Liver (tissue), 9 donors: ENCODE data around the gene KLHL30. TPM values are rescaled to one million over a fixed set of nuclear protein-coding genes. Genes with fewer than 3 reads are reported as not detected.

Source experiments
- DNase-seq: peaks from one replicate; pipeline ENCODE4 v3.0.0-alpha.2; 2017; ENCODE audit warnings: low spot score
- H3K27ac ChIP-seq, 2 donors: one replicate each; pipeline ENCODE4 v1.7.0; 2013; ENCODE audit warnings: inconsistent platforms in 2 of 2, low read length in 2 of 2, control low read depth in 1 of 2, low read depth in 1 of 2, mild to moderate bottlenecking in 1 of 2
- H3K27me3 ChIP-seq, 4 donors: one replicate each; pipeline versions ENCODE4 v1.6.1 to v1.7.0; 2013; ENCODE audit warnings: low read length in 3 of 4, inconsistent platforms in 1 of 4, mild to moderate bottlenecking in 1 of 4, moderate library complexity in 1 of 4; ENCODE audit not compliant: control insufficient read depth in 4 of 4, insufficient read depth in 4 of 4
- H3K36me3 ChIP-seq, 4 donors: one replicate each; pipeline versions ENCODE4 v1.6.1 to v1.7.0; 2013; ENCODE audit warnings: low read length in 3 of 4, mild to moderate bottlenecking in 3 of 4, low read depth in 1 of 4, moderate library complexity in 1 of 4; ENCODE audit not compliant: control insufficient read depth in 4 of 4, insufficient read depth in 3 of 4
- H3K4me1 ChIP-seq, 4 donors: one replicate each; pipeline versions ENCODE4 v1.6.1 to v1.7.0; 2013; ENCODE audit warnings: low read length in 3 of 4, mild to moderate bottlenecking in 3 of 4, moderate library complexity in 1 of 4; ENCODE audit not compliant: control insufficient read depth in 4 of 4, insufficient read depth in 4 of 4
- H3K4me3 ChIP-seq, 3 donors: one replicate each; pipeline versions ENCODE4 v1.6.1 to v1.7.0; 2013; ENCODE audit warnings: low read length in 3 of 3, control low read depth in 1 of 3, low read depth in 1 of 3, mild to moderate bottlenecking in 1 of 3
- H3K9ac ChIP-seq, 2 donors: one replicate each; pipeline ENCODE4 v1.7.0; 2013; ENCODE audit warnings: low read length in 2 of 2, mild to moderate bottlenecking in 2 of 2, moderate library complexity in 2 of 2, control low read depth in 1 of 2, low read depth in 1 of 2
- H3K9me3 ChIP-seq, 4 donors: one replicate each; pipeline versions ENCODE4 v1.6.1 to v1.7.0; 2013; ENCODE audit warnings: low read length in 3 of 4; ENCODE audit not compliant: control insufficient read depth in 4 of 4
- ATF3 ChIP-seq: IDR thresholded peaks from 2 replicates; pipeline ENCODE4 v1.6.1; 2016; ENCODE audit warnings: antibody characterized with exemption
- CTCF ChIP-seq: fragments of 150-350 bp; IDR thresholded peaks from 2 replicates; pipeline ENCODE4 v1.5.1; 2017; ENCODE audit warnings: improper control_type of control experiment, low read depth, low read length; ENCODE audit not compliant: missing input control
- EGR1 ChIP-seq, 2 donors: IDR thresholded peaks; 2 replicates each; pipeline ENCODE4 v1.6.1; 2016 to 2018; ENCODE audit warnings: antibody characterized with exemption in 2 of 2, low read depth in 2 of 2
- FOXA1 ChIP-seq: IDR thresholded peaks from 2 replicates; pipeline ENCODE4 v1.6.1; 2016; ENCODE audit warnings: antibody characterized with exemption
- FOXA2 ChIP-seq: IDR thresholded peaks from 2 replicates; pipeline ENCODE4 v1.6.1; 2016; ENCODE audit warnings: antibody characterized with exemption
- GABPA ChIP-seq, 2 donors: IDR thresholded peaks in 1 of 2; conservative IDR thresholded peaks in 1 of 2; 2 replicates each; pipeline ENCODE4 v1.6.1; 2016; ENCODE audit warnings: antibody characterized with exemption in 2 of 2, mild to moderate bottlenecking in 1 of 2, moderate library complexity in 1 of 2
- HNF4G ChIP-seq: IDR thresholded peaks from 2 replicates; pipeline ENCODE4 v1.6.1; 2016; ENCODE audit warnings: antibody characterized with exemption
- JUND ChIP-seq, 2 donors: IDR thresholded peaks; 2 replicates each; pipeline ENCODE4 v1.6.1; 2016; ENCODE audit warnings: antibody characterized with exemption in 2 of 2
- MAX ChIP-seq: IDR thresholded peaks from 2 replicates; pipeline ENCODE4 v1.6.1; 2016; ENCODE audit warnings: antibody characterized with exemption
- NR2F2 ChIP-seq: IDR thresholded peaks from 2 replicates; pipeline ENCODE4 v1.6.1; 2016; ENCODE audit warnings: antibody characterized with exemption
- RAD21 ChIP-seq, 2 donors: IDR thresholded peaks; 2 replicates each; pipeline ENCODE4 v1.6.1; 2016; ENCODE audit warnings: antibody characterized with exemption in 2 of 2, mild to moderate bottlenecking in 2 of 2
- REST ChIP-seq: IDR thresholded peaks from 2 replicates; pipeline ENCODE4 v1.6.1; 2016; ENCODE audit warnings: antibody characterized with exemption, mild to moderate bottlenecking
- RXRA ChIP-seq, 2 donors: IDR thresholded peaks; 2 replicates each; pipeline ENCODE4 v1.6.1; 2017 to 2018; ENCODE audit warnings: antibody characterized with exemption in 2 of 2, mild to moderate bottlenecking in 1 of 2
- SP1 ChIP-seq: IDR thresholded peaks from 2 replicates; pipeline ENCODE4 v1.6.1; 2018; ENCODE audit warnings: antibody characterized with exemption, mild to moderate bottlenecking
- YY1 ChIP-seq: IDR thresholded peaks from 2 replicates; pipeline ENCODE4 v1.6.1; 2016; ENCODE audit warnings: antibody characterized with exemption, mild to moderate bottlenecking
- ZBTB33 ChIP-seq: IDR thresholded peaks from 2 replicates; pipeline ENCODE4 v1.6.1; 2016; ENCODE audit warnings: antibody characterized with exemption
- WGBS: extraction: QIAGEN DNeasy Blood & Tissue Kit; methylation state at CpG from one replicate; pipeline ENCODE4 v1.1.7; 2013; 5-methylcytosine and 5-hydroxymethylcytosine counted together
- polyA plus RNA-seq, 2 donors: library from polyadenylated mRNA; stranded (reverse) in 1 of 2; unstranded in 1 of 2; fragments of 200-250 nt in 1 of 2; fragments of >200 nt in 1 of 2; fragmentation: Nextera tagmentation in 1 of 2; extraction: Ambion mirVana in 1 of 2; gene quantifications; one replicate each; pipeline versions ENCODE4 v1.2.1 to v1.2.3, GENCODE V29; 2013 to 2015
- total RNA-seq, 2 donors: library from RNA; depleted of rRNA; stranded (reverse); fragments of >200 nt; gene quantifications; one replicate each; pipeline ENCODE4 v1.2.3, GENCODE V29; 2014
- donor health status: healthy.
- donor health status: healthy.
- donor health status: healthy.
- donor health status: healthy.
- donor health status: healthy.

The KLHL30 gene
- total and polyA plus RNA-seq, 4 donors: 0.05 to 0.08 TPM; not detected in 2

- 72% methylated on average over 19 of the region's 19 CpGs for WGBS
- Histone ChIP-seq H3K27ac (no peak overlapping the region), H3K4me1 (peaks cover 4 to 18% (median 12%) of the 10 kb centered on the region in 4 donors), H3K4me3 (no peak overlapping the region), H3K36me3 (no peaks in the 10 kb centered on the region), H3K9me3 (no peaks in the 10 kb centered on the region), H3K9ac (no peak overlapping the region), H3K27me3 (no peaks in the 10 kb centered on the region)
- TF ChIP-seq RAD21 (IDR thresholded peaks at IDR 0.05) (no peak), FOXA1 (no peak), MAX (no peak), REST (no peak), GABPA (IDR thresholded peaks at IDR 0.05 in 1 of 2, conservative IDR thresholded peaks at IDR 0.05 in 1 of 2) (no peak), SP1 (no peak), NR2F2 (no peak), FOXA2 (no peak), RXRA (IDR thresholded peaks at IDR 0.05) (no peak), JUND (IDR thresholded peaks at IDR 0.05) (no peak), EGR1 (IDR thresholded peaks at IDR 0.05; ENCODE audit: low read depth in 2 of 2) (no peak), ZBTB33 (no peak), CTCF (no peak), YY1 (no peak), HNF4G (no peak)
- no peak for DNase-seq
These were observed 29.9 kb upstream of the KLHL30 start for GRCh38 chr2:238108423-238109183.

- DNase-seq: no peak
- no peak overlapping the region for H3K27ac ChIP-seq
- no peaks in the 10 kb centered on the region for H3K36me3 ChIP-seq
- H3K9ac ChIP-seq: no peak overlapping the region
- WGBS: 97% methylated on average over 13 of the region's 13 CpGs
- H3K4me3 ChIP-seq: no peak overlapping the region
- H3K9me3 ChIP-seq: no peaks in the 10 kb centered on the region
- peaks cover 0 to 3% (median 1%) of the 10 kb centered on the region in 4 donors for H3K4me1 ChIP-seq
- no peaks in the 10 kb centered on the region for H3K27me3 ChIP-seq
- TF ChIP-seq ATF3: no peak
- no peak for TF ChIP-seq JUND (IDR thresholded peaks at IDR 0.05)
- TF ChIP-seq ZBTB33: no peak
- TF ChIP-seq YY1: no peak
- no peak for TF ChIP-seq RAD21 (IDR thresholded peaks at IDR 0.05)
- no peak for TF ChIP-seq HNF4G
These were observed 24.9 kb upstream of the KLHL30 start for GRCh38 chr2:238113611-238114010.
